ENCODE results near the gene EXD3.

EXD3 gene

GRCh38 chr9:137293482-137294090 is 129.4 kb downstream of the EXD3 start:
- DNase-seq (ENCODE audit: low read depth) = no peak

- DNase-seq (ENCODE audit: low read depth) = no peak
Measured at GRCh38 chr9:137293094-137293481, 129.9 kb downstream of the EXD3 start.

- DNase-seq (ENCODE audit: low read depth) = no peak
Measured at GRCh38 chr9:137286975-137287383, 136.0 kb downstream of the EXD3 start.

- DNase-seq (ENCODE audit: low read depth) = no peak
Measured at GRCh38 chr9:137281345-137282116, 141.4 kb downstream of the EXD3 start.

GRCh38 chr9:137280474-137281344 is 142.3 kb downstream of the EXD3 start:
- no peak for DNase-seq (ENCODE audit: low read depth)

- DNase-seq (ENCODE audit: low read depth) = no peak
Measured at GRCh38 chr9:137279741-137280473, 143.1 kb downstream of the EXD3 start.

GRCh38 chr9:137278721-137279711 is 143.9 kb downstream of the EXD3 start:
- DNase-seq (ENCODE audit: low read depth) = no peak

- DNase-seq (ENCODE audit: low read depth) = no peak
Measured at GRCh38 chr9:137278061-137278701, 144.8 kb downstream of the EXD3 start.

- DNase-seq (ENCODE audit: low read depth) = no peak
Measured at GRCh38 chr9:137277329-137278041, 145.5 kb downstream of the EXD3 start, which contains the start of gene TOR4A. Gene TOR4A, plus strand, starts transcription at chr9:137277726. Its CDS starts 964 bp downstream, at chr9:137278690.

- DNase-seq (ENCODE audit: low read depth) = no peak
Measured at GRCh38 chr9:137276473-137277328, 146.3 kb downstream of the EXD3 start.

GRCh38 chr9:137275588-137276472 is 147.1 kb downstream of the EXD3 start:
- no peak for DNase-seq (ENCODE audit: low read depth)

GRCh38 chr9:137275203-137275587 is 147.8 kb downstream of the EXD3 start:
- no peak for DNase-seq (ENCODE audit: low read depth)

- DNase-seq (ENCODE audit: low read depth) = no peak
Measured at GRCh38 chr9:137273611-137274320, 149.2 kb downstream of the EXD3 start.

GRCh38 chr9:137273095-137273490 is 149.9 kb downstream of the EXD3 start:
- DNase-seq (ENCODE audit: low read depth) = no peak

- no peak for DNase-seq (ENCODE audit: low read depth)
Measured at GRCh38 chr9:137272241-137273094, 150.5 kb downstream of the EXD3 start.

GRCh38 chr9:137271696-137272076 is 151.3 kb downstream of the EXD3 start:
- no peak for DNase-seq (ENCODE audit: low read depth)

Data from activated T-cell treated with anti-CD3 and anti-CD28 coated beads for 24 hours (primary cell).